NCI-H524 (cell line): ENCODE results near the gene UBE3B.

Experiments
- DNase-seq, 2 experiments: peaks; one replicate each; lab custom pipeline; 2025; lab: John Stamatoyannopoulos, UW

The UBE3B gene

GRCh38 chr12:109552971-109553370 is 75.5 kb downstream of the UBE3B start:
- DNase-seq = no peak

- no peak for DNase-seq
Measured at GRCh38 chr12:109553483-109553882, 76.0 kb downstream of the UBE3B start.

GRCh38 chr12:109553906-109554500 is 76.6 kb downstream of the UBE3B start:
- no peak for DNase-seq

GRCh38 chr12:109554761-109555160 is 77.3 kb downstream of the UBE3B start:
- no peak for DNase-seq

GRCh38 chr12:109555431-109556315 is 78.2 kb downstream of the UBE3B start:
- DNase-seq = no peak

GRCh38 chr12:109557200-109557599 is 79.8 kb downstream of the UBE3B start:
- DNase-seq = no peak

GRCh38 chr12:109557805-109558204 is 80.4 kb downstream of the UBE3B start:
- no peak for DNase-seq

- no peak for DNase-seq
Measured at GRCh38 chr12:109558374-109559199, 81.2 kb downstream of the UBE3B start.

GRCh38 chr12:109559200-109559505 is 81.7 kb downstream of the UBE3B start:
- no peak for DNase-seq

- DNase-seq = no peak
Measured at GRCh38 chr12:109559601-109560000, 82.2 kb downstream of the UBE3B start.

GRCh38 chr12:109560867-109561710 is 83.7 kb downstream of the UBE3B start:
- DNase-seq = no peak

GRCh38 chr12:109561711-109562030 is 84.2 kb downstream of the UBE3B start:
- no peak for DNase-seq

GRCh38 chr12:109562871-109563270 is 85.4 kb downstream of the UBE3B start:
- no peak for DNase-seq

- DNase-seq = no peak
Measured at GRCh38 chr12:109563291-109564284, 86.2 kb downstream of the UBE3B start.

- DNase-seq = no peak
Measured at GRCh38 chr12:109566424-109566823, 89.0 kb downstream of the UBE3B start.

- no peak for DNase-seq
Measured at GRCh38 chr12:109567296-109567695, 89.9 kb downstream of the UBE3B start.

- DNase-seq = no peak
Measured at GRCh38 chr12:109567967-109568366, 90.5 kb downstream of the UBE3B start.

GRCh38 chr12:109568486-109568885 is 91.1 kb downstream of the UBE3B start:
- no peak for DNase-seq

- DNase-seq = no peak
Measured at GRCh38 chr12:109571773-109572505, 94.5 kb downstream of the UBE3B start.

GRCh38 chr12:109572506-109572845 is 95.0 kb downstream of the UBE3B start:
- DNase-seq = no peak
